ENCODE data around the gene GXYLT1.
"Not testable (repeated sequence)": the region's sequence is repeated elsewhere in the genome, so short reads cannot be mapped to it uniquely, and the experiment has no call there.

GXYLT1 gene

DNA sequence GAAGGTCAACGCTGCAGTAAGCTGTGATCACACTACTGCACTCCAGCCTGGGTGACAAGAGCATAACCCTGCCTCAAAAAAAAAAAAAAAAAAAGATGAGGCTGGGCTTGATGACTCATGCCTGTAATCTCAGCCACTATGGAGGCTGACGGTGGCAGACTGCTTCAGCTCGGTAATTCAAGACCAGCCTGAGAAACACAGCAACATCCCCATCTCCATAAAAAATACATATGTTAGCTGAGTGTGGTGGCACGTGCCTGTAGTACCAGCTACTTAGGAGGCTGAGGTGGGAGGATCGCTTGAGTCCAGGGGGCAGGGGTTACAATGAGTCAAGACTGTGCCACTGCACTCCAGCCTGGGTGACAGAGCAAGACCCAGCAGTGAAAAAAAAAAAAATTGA is 50.4 kb downstream of the GXYLT1 start:
- DNase-seq (ENCODE audit: low spot score): peak; percentile 41

- DNase-seq (ENCODE audit: low spot score): no peak
These were observed 52.9 kb downstream of the GXYLT1 start for GRCh38 chr12:42091769-42092168.

DNA sequence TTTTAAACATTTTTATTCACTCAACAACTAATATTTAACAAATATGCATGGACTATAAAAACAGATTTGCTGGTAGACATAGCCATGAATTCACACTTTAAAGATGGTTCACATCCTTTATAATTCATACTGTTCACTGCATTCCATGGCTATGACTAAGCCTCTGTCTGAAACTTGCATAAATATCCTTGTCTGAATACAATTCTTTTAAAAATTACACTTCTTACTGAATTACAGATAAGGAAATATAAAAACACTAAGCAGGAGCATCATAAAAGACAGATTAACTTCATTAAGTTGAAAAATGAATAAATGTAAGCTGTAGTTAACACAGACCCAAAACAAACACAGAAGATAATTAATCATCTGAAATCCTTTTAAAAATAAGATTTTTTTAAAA is 53.8 kb downstream of the GXYLT1 start:
- no peak for DNase-seq (ENCODE audit: low spot score)

- DNase-seq (ENCODE audit: low spot score): no peak
These were observed 58.6 kb downstream of the GXYLT1 start for GRCh38 chr12:42086031-42086430.

GRCh38 chr12:42085594-42085993 is 59.1 kb downstream of the GXYLT1 start:
- no peak for DNase-seq (ENCODE audit: low spot score)

- no peak for DNase-seq (ENCODE audit: low spot score)
These were observed 60.2 kb downstream of the GXYLT1 start for GRCh38 chr12:42084522-42084921.

DNA sequence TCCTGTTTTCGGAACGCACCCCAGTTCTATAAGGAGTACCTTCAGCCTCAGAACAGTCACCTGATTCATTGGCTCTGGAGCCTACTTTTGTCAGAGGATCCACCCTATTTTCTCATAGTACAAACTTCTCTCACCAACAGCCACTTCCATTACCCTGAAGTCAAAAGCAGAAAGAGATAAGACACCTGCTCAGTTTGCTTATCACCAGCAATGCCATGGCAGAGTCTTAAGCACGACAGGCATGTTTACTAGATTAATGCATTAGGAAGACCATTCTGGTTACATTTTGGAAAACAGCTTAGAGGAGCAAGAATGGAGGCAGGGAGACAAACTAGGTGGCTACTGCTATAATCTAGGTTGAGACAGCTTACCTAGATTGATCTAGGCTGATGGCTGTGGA is 67.7 kb downstream of the GXYLT1 start:
- no peak for DNase-seq (ENCODE audit: low spot score)

DNA sequence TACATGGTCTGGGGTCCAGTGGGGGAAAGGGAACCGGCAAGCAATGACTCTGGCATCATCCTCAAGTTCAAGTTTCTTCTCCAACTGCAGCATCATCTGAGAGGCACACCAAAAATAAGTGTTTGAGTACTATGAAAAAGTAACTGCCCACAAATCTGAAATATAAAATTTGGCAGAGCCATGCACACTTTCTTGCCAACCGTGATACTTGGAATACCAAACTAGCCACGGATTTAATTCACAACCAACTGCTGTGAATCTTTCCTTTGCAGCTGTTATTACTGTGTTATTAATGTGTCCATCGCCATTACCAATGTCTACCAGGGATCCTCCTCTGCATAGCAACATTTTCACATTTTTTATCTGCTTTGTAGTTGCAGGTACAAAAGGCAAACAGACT is 74.6 kb downstream of the GXYLT1 start:
- no peak for DNase-seq (ENCODE audit: low spot score)

DNA sequence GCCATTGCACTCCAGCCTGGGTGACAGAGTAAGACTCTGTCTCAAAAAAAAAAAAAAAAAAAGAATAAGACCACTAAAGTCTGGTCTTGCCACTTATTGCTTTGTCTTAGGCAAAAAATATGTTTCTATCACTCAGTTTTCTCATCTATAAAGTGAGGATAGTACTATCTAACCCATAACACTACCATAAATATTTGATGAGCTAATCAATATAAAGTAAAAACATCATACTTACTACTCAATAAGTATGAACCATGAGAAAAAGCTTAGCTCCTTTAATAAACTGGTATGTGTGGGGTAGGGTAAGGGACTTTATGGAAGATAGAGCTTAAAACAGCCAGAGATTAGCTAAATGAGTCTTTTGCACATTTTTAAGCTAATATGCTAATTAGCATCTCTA is 85.5 kb downstream of the GXYLT1 start:
- no peak for DNase-seq (ENCODE audit: low spot score)

DNA sequence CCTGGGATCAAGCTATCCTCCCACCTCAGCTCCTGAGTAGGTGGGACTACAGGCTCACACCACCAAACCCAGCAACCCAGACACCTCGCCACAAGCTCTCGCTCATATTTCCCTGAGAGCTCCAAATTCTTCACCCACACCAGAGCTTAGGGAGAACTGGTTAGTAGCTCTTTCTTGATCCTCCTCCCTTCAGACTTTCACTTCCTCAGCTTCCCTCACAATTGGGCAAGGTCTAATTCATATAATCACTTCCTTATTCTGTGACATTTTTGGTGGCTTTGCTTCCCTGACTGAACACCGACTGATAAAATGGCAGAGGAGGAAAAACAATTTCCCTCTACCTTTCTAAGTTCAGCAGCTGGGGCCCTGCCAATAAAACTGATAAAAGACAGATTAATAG is 88.5 kb downstream of the GXYLT1 start:
- DNase-seq (ENCODE audit: low spot score): no peak

GRCh38 chr12:42053456-42053855 is 91.2 kb downstream of the GXYLT1 start:
- DNase-seq (ENCODE audit: low spot score): no peak

- DNase-seq (ENCODE audit: low spot score): not testable (repeated sequence)
These were observed 95.7 kb downstream of the GXYLT1 start for GRCh38 chr12:42048980-42049379.

- DNase-seq (ENCODE audit: low spot score): no peak
These were observed 105.1 kb downstream of the GXYLT1 start for GRCh38 chr12:42039577-42039976.

DNA sequence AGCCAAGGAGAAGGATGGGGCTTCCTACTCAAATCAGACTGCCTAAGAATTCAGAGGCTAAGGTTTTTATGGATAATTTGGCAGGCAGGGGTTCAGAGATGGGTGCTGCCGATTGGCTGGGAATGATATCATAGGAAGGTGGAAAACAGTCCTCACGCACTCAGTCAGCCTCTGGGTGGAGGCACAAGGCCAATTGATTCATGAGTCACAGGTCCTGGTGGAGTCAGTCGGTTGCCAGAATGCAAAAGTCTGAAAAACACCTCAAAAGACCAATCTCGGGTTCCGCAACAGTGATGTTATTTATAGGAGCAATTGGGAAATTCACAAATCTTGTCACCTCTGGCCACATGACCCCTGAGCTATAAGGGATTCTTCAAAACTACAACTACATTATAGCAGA is 105.5 kb downstream of the GXYLT1 start:
- no peak for DNase-seq (ENCODE audit: low spot score)

- no peak for DNase-seq (ENCODE audit: low spot score)
These were observed 112.7 kb downstream of the GXYLT1 start for GRCh38 chr12:42031847-42032564.

Measured in CD4-positive, alpha-beta T cell treated with Interleukin-2 at 100 ng/mL for 4 hours (primary cell).